HEK293 (cell line): Measurements from ENCODE around the gene PTPRN2.

ENCODE experiments used
- ZBTB11 ChIP-seq: fragments of 450-650 bp; formaldehyde crosslinking; conservative IDR thresholded peaks from 2 replicates; pipeline ENCODE4 v1.5.1; 2016; ENCODE audit warnings: low read depth, missing biosample characterization, missing genetic modification characterization
- ZBTB21 ChIP-seq: fragments of 450-650 bp; formaldehyde crosslinking; IDR thresholded peaks from 2 replicates; pipeline ENCODE4 v1.5.1; 2017; ENCODE audit warnings: missing biosample characterization, missing genetic modification characterization
- ZFP37 ChIP-seq: fragments of 450-650 bp; formaldehyde crosslinking; IDR thresholded peaks from 2 replicates; pipeline ENCODE4 v1.5.1; 2016; ENCODE audit warnings: missing biosample characterization, missing genetic modification characterization
- ZNF10 ChIP-seq: fragments of 450-650 bp; formaldehyde crosslinking; IDR thresholded peaks from 2 replicates; pipeline ENCODE4 v1.5.1; 2017; ENCODE audit warnings: missing biosample characterization, missing genetic modification characterization
- ZNF24 ChIP-seq: fragments of 450-650 bp; formaldehyde crosslinking; IDR thresholded peaks from 2 replicates; pipeline ENCODE4 v1.5.1; 2016; ENCODE audit warnings: missing biosample characterization, missing genetic modification characterization
- ZNF558 ChIP-seq: fragments of 450-650 bp; formaldehyde crosslinking; IDR thresholded peaks from 2 replicates; pipeline ENCODE4 v1.5.1; 2016; ENCODE audit warnings: missing biosample characterization, missing genetic modification characterization
- ZNF596 ChIP-seq: fragments of 450-650 bp; IDR thresholded peaks from 2 replicates; pipeline ENCODE4 v1.5.0; 2018; ENCODE audit warnings: missing biosample characterization, mild to moderate bottlenecking, missing genetic modification characterization, moderate library complexity
- ZNF777 ChIP-seq: fragments of 450-650 bp; formaldehyde crosslinking; IDR thresholded peaks from 2 replicates; pipeline ENCODE4 v1.5.1; 2017; ENCODE audit warnings: missing biosample characterization, missing genetic modification characterization, borderline replicate concordance
- ZSCAN23 ChIP-seq: fragments of 450-650 bp; formaldehyde crosslinking; IDR thresholded peaks from 2 replicates; pipeline ENCODE4 v1.5.1; 2016; ENCODE audit warnings: missing biosample characterization, missing genetic modification characterization
- TF ChIP-seq, protein P1 (sequence below): fragments of 450-650 bp; formaldehyde crosslinking; IDR thresholded peaks from 2 replicates; pipeline ENCODE4 v1.5.1; 2016; ENCODE audit warnings: missing biosample characterization, missing genetic modification characterization
- TF ChIP-seq, protein P2 (sequence below): fragments of 450-650 bp; formaldehyde crosslinking; IDR thresholded peaks from 2 replicates; pipeline ENCODE4 v1.5.1; 2016; ENCODE audit warnings: missing biosample characterization, missing genetic modification characterization

- TF ChIP-seq ZFP37 (no peak), ZNF777 (no peak), ZNF558 (no peak), ZSCAN23 (no peak), ZNF596 (tag by site-specific recombination) (no peak), ZNF10 (no peak), ZBTB11 (tag by site-specific recombination) (no peak), ZNF24 (tag by site-specific recombination) (no peak), ZBTB21 (no peak)
- TF ChIP-seq, protein P1, sequence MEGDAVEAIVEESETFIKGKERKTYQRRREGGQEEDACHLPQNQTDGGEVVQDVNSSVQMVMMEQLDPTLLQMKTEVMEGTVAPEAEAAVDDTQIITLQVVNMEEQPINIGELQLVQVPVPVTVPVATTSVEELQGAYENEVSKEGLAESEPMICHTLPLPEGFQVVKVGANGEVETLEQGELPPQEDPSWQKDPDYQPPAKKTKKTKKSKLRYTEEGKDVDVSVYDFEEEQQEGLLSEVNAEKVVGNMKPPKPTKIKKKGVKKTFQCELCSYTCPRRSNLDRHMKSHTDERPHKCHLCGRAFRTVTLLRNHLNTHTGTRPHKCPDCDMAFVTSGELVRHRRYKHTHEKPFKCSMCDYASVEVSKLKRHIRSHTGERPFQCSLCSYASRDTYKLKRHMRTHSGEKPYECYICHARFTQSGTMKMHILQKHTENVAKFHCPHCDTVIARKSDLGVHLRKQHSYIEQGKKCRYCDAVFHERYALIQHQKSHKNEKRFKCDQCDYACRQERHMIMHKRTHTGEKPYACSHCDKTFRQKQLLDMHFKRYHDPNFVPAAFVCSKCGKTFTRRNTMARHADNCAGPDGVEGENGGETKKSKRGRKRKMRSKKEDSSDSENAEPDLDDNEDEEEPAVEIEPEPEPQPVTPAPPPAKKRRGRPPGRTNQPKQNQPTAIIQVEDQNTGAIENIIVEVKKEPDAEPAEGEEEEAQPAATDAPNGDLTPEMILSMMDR (tag by site-specific recombination): no peak
- TF ChIP-seq, protein P2, sequence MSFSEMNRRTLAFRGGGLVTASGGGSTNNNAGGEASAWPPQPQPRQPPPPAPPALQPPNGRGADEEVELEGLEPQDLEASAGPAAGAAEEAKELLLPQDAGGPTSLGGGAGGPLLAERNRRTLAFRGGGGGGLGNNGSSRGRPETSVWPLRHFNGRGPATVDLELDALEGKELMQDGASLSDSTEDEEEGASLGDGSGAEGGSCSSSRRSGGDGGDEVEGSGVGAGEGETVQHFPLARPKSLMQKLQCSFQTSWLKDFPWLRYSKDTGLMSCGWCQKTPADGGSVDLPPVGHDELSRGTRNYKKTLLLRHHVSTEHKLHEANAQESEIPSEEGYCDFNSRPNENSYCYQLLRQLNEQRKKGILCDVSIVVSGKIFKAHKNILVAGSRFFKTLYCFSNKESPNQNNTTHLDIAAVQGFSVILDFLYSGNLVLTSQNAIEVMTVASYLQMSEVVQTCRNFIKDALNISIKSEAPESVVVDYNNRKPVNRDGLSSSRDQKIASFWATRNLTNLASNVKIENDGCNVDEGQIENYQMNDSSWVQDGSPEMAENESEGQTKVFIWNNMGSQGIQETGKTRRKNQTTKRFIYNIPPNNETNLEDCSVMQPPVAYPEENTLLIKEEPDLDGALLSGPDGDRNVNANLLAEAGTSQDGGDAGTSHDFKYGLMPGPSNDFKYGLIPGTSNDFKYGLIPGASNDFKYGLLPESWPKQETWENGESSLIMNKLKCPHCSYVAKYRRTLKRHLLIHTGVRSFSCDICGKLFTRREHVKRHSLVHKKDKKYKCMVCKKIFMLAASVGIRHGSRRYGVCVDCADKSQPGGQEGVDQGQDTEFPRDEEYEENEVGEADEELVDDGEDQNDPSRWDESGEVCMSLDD (tag by site-specific recombination): no peak
Measured at GRCh38 chr7:158368449-158368848, 219.2 kb downstream of the PTPRN2 start.
